GM18868 (cell line): Measurements from ENCODE around the gene RAI1.
"Not testable (repeated sequence)": the region's sequence is repeated elsewhere in the genome, so short reads cannot be mapped to it uniquely, and the experiment has no call there.

ENCODE experiments used
- ATAC-seq: cut with Tn5 transposase; IDR thresholded peaks from one replicate; pipeline ENCODE4 v1.9.1; 2021; ENCODE audit warnings: mild to moderate bottlenecking, moderate library complexity; ENCODE audit not compliant: unreplicated experiment

Gene RAI1

DNA sequence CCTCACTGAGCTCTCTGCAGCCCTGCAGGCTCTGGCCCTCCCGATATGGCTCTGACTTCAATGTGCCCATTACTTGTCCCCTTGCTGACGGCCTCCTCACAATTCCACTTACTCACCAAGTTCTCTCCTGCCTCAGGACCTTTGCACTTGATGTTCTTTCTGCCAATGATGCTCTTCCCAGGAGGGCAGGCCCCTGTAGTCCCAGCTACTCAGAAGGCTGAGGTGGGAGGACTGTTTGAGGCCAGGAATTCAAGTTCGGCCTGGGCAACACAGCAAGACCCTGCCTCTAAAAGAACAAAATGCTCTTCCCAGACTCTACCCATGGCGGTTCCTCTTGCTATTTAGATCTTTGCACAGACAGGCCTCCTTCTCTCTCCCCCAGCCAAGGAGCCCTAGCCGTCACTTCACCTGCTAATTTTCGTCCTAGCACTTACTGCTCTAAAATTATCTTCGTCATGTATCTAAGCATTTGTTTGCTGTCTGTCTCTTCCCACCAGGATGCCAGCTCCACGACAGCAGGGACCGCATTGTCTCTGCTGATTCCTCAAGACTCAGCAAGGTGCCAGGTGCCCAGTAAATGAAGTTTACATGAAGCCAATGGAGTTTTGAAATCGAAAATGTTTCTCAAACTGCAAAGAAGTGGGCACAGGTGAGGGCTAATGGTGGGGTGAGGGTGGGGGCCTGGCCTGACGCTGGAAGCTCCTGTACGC is 626 bp upstream of the RAI1 start:
- no peak for ATAC-seq

DNA sequence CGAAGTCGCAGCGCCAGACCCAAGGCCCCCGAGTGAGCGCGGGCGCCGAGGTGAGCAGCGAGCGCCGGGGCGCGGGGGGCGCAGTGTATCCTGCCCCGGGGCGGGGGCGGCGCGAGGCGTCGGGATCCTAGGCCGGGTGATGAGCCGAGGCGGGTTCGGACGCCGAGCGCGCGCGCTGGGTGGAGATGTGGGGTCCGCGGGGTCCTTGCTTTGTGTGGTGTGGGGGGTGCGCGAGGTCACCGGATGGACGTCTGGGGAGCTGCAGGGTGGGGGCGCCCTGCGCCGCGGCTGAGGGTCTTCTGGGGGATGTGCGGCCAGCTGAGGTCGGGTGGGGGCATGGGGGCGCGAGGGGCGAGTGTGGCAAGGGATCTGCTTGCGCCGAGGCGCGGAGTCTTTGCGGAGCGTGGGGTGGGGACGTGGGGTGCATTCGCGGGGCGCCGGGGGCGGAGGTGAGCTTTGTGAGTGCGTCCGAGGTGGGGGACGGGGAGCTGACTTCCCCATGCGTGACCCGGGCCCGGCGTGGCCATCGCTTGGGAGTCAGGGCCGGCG is 560 bp downstream of the RAI1 start:
- ATAC-seq = peak; percentile 12

DNA sequence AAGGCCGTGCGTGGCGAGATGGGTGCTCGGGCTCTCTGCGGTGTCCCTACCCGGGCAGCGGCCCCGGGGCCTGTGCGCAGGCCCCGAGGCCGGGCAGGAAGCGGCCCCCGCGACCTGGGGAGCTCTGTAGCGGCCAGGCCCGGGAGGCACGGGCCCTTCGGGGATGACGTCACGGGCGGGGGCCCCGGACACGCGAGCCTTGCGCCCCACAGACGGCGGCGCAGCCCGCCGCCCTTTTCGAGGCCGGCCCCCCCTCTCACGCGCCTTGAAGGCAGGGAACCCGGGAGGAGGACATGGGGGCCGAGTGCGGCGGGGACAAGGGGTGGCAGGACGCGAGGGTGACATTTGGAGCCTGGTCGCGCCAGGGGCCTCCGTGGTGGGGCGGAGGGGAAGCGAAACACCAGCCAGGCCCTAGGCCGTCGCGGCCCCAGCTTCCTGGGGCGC is 1.1 kb downstream of the RAI1 start:
- no peak for ATAC-seq

DNA sequence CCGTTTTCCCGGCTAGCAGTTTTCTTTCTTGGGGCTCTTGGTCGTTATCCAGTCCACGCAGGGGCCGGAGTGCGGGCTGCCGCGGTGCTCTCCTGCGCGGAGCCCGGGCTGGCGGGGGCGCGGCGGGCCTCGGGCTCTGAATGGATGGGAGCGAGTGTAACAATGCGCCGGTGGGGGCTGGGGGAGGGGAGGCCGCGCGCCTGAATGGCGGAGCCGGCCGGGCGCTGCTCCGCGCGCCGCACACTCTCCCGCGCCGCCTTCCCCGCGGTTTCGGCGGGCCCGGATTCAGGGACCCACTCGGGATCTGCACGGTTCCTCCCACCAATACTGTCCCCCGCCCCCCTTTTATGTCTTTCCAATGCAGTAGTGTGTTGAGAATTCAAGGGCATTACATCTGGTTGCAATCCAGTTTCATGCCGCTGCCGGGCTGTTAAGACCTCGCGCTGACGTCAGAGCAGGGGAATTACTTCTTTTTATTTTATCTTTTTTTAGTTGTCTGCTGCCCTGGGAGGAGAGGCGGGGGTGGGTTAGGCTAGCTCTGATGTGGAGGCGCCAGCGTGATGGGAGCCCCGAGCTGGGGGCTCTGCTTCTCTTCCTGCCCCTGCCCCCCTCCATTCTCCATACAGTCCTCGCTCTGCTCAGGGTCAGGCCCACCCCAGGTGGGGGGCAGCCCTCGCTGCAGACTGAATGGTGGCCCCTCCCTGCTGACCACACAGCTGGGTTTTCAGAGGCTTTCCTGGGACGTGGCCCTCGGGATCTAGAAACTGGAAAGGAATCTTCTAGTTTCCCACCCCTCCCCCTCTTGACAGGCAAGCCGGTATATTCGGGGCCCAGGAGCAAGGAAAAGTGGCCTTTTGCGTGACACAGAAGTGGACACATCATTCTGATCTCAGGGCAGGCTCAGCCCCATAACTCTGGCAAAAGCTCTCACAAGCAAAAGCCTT is 1.8 kb downstream of the RAI1 start:
- no peak for ATAC-seq

DNA sequence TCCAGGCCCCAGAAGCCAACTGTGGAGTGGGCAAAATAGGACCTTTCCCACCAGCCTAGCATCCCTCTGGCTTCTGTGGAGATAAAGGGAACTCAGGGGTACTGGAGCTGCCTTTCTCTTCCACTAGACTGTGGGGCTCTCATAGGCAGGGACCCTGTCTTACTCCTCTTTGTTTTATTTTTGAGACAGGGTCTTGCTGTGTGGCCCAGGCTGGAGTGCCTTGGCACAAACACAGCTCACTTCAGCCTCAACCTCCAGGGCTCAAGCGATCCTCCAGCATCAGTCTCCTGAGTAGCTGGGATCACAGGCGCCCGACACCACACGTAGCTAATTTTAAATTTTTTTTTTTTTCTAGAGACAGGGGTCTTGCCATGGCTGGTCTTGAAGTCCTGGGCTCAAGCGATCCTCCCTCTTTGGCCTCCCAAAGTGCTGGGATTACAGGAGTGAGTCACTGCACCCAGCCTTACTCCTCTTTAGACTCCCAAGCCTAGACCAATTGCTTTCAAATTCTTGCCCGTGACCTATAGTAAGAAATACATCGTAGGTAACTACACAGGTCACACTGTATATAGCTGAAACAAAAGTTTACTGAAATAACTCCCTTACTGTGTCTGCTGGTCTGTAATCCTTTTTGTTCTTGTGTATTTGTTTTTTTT is 2.6 kb downstream of the RAI1 start:
- ATAC-seq = no peak

DNA sequence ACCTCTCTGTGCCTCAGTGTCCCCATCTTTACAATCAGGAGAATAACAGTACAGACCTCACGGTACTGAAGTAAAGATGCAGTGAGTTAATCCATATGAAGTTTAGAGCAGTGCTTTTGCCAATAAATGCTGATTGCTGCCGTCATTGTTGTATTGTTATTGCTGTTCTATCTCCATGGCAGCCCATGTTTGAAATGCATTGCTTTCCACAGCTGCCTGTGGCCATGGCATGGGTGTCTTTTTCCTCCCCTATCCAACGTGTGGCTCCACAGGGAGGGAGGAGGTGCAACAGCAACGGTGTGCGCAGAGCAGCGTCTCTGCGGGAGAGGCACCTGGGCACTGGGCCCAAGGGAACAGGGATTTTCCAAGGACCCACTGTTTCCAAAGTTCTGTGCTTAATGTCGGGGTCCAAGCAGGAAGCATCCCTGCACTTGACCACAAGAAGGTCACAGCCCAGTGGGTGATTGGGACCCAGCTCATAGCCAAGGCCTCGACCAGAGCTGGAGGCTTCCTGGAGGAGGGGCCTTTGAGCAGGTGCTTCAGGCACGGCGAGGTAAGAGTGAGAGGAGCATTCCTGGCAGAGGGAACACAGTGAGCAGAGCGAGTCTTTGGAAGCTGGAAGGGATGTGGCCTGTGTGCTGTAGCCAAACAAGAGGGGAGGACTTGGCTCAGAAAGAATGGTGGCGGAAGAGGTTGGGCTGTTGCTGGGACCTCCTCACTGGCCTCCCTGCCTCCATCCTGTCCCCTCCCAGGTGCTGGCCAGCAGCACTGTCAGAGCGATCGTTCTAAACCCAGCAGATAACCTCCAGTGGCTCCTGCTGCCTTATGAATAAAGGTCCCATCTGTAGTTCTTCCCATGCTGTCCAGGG is 3.9 kb downstream of the RAI1 start:
- ATAC-seq = no peak

DNA sequence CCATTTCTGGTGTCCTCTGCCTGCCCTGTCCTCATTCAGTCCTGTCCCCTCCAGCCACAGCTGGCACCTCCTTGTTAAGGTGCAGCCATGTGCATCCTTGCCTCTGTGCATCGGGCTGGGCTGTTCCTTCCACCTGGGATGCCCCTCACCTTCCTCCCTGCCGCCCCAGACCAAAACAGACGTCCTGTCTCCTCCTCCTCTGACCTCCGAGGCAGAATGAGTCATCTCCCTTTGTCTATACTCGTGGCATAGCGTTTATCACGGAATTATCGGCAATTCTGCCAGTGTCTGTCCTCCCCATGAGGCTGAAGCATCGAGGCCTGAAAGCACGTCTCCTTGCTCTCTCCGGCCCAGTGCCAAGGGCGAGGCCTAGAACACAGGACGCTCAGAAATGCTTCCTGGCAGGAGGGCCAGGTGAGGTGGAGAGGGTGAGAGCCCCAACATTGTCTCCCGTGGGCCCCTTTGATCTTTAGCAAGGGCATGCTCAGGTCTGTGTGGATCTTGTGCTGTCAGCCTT is 4.6 kb downstream of the RAI1 start:
- ATAC-seq = no peak

DNA sequence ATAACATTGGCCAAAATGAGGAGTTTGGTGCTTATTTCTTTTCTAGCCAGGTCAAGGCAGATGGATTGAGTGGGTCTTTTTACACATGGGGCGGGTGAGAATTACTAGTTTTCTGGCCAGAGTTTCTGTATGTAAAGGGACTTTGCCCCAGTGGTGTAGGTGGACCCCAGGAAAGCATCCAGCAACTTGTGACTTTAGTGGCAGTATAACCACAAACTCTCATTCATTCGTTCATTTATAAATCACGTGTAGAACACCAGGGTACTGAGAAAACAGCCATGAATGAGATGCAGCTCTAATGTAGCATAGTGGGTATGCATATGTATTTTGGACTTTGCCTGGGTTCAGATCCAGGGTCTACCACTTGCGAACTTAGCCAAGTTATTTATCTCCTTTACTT is 8.1 kb downstream of the RAI1 start:
- no peak for ATAC-seq

DNA sequence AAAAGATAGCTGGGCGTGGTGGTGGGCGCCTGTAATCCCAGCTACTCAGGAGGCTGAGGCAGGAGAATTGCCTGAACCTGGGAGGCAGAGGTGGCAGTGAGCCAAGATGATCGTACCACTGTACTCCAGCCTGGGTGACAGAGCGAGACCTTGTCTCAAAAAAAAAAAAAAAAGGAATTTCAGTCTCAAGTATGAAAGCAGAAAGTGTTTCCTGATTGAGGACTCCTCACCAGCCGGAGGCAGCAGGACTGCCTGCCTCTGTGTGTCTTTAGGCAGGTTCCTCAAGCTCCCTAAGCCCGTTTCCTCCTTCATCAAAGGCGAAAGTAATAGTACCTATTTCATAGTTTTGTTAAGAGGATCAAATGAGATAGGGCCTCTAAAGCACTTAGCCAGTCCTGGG is 9.0 kb downstream of the RAI1 start:
- not testable (repeated sequence) for ATAC-seq

DNA sequence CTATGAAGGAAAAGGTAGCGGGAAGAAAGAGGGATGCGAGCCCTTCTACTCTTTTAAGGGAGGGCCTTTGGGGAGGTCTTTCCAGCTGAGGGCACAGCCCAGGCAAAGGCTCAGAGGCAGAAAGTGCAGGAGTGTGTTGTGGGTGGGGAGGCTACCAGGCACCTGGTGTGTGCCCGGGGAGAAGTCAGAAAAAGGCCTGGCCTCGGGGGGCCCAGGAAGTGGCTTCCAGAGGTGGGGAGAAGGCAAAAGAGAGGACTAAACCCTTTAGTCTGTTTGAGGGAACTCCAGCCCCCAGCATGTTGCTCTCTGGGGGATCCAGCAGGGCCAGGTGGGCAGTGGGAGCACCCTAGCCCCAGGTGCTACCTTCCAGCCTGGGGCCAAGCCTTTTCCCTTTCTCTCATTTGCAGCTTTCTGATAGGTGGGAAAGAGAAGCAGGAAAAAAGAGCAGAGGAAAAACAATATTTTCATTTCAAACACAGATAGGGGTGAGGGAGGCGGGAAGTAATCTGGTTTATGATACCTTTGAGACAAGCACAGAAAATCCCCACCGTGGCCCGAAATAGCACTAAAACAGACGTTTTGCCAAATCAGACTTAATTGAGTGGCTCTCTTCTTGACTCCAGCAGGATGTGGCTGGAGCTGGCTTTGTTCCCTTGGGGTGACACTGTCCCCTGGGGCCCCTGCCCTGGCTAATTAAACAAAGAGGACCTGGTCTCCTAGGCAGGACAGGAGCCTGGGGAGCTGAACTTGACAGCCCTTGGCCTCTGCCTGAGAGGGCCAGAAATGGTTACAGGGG is 10.4 kb downstream of the RAI1 start:
- ATAC-seq = peak; percentile 38

DNA sequence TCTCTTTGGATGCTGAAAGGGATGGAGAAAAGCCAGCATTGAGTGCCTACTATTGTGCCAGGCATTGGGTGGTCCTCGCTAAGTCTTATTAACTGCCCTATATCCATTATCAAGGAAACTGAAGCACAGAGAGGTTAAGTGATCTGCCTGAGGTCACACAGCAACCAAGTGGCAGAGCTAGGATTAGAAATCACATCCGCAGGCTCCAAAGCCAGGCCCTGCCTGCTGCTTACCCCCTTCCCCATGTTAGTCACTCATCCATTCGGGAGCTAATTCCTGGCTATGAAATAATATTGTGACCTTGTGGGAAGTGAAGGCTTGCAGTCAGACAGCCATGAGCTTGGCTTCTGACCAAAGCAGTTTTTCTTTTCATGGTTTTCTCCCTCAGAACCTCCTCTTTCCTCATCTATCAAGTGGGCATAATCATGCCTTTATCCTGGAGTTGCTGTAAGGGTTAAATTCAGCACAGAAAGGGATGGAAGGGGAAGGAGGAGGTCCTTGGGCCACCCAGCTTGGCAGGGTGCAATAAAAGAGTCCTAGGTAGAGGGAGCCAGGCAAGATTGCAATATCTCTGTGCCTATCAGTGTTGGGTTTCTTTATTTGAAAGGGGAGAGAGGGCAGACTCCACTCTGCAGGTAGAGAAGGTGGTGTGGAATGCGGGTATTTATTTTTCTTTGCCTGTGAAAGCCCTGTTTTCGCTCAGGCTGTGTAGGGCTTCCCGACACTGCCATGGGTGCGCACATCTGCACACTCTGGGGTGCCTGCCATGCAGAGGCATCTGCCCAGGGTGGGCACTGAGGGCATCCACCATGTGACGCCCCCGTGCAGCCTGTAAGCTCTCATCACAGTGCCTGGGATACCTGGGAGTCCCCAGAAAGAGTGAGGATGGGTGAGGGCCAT is 11.3 kb downstream of the RAI1 start:
- ATAC-seq = no peak

DNA sequence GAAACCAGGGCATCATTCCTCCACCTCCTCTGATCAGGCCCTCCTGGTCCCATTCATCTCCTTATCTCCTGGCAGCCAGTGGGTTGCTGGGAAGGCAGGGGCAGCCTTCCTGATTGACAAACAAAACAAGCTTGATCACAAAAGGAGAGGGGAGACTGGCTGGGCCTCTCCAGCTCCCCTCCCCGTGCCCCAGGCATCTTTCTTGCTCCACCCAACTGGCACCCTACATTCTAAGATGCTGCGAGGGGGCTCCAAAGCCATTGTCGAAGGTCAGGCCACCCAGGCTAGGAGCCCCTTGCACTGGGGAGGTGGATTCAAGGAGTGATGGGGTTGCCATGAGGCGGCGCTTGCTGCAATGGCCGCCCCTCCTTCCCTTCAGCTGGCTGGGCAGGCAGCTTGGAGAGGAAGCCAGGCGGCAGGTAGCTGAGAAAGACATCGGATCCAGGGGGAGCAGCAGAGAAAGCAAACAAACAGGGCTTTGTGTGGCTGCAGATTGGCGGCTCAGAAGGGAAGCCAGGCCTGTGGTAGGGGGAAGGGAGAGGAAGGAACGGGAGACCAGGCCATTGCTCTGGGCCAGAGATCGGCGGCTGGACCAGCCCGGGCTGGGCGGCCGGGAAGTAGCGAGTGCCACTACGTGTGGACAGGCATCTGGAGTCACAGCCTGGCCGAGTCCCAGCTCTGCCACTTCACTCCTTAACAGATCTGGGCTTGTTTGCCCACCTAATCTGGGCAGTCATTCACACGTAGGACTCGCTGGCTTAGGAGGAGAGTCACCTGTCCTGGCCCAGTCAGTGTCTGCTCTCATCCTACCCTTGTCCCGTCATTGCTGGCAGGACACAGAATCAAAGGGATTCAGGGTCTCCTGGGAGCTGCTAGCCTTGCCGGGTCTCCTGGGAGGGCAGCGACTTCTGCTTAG is 12.3 kb downstream of the RAI1 start:
- no peak for ATAC-seq

DNA sequence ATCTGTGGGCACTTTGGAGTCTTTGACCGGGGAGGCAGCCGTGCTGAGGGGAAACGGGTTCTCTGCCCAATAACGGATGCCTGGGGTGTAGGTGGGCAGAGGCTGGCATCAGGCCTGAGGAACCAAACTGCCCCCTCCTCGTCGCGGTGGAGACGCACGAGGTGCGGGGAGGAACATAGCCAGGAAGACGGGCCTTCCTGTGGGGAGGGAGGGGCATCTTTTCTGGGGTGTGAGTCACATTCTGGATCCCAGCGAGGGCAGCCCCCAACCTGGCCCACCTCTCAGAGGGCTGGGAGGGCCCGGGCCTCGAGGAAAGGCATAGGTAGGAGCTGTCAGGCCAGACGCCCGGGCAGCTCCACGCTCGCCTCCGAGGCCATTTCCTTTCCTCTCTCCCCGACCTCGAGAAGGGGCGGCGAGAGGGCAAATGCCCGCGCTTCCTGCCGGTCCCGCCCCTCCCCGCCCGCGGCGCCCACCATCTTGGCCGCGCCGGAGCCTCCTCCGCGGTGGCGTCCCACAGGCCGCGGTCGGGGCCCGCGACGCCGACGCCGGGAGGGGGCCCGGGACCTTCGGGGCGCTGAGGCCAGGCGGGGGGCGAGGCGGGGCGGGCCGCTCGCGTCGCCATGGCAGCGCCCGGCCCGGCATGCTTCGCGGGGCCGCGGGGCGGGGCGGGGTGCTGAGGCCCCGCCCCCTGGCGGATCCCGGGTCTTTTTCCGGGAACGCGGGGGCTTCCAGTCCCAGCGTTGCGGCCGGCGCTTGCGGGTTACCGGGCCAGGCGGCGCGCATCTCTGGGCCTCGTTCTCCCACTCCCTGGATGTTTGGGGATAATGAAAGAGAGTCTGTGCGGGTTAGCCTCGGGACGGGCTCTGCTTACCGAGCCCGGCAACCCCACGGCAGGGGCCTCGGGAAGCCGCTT is 13.2 kb downstream of the RAI1 start:
- peak; percentile 43 for ATAC-seq

DNA sequence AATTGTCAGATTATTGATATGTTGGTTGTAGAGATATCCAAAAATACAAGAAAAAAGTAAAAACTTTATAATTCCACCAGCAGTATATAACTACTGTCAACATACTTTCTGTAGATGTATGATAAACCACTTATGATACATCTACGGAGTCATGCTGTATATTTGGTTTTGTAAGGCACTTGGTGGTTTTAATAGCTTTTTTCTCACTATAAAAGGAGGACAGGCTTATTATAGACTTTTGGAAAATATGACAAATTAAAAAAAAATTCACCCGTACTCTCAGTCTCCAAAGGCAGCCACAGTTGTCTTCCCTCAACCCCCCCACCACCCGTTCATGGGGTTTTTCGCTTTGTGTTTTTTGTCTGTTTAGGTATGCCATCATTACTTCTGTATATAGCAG is 14.8 kb downstream of the RAI1 start:
- no peak for ATAC-seq

DNA sequence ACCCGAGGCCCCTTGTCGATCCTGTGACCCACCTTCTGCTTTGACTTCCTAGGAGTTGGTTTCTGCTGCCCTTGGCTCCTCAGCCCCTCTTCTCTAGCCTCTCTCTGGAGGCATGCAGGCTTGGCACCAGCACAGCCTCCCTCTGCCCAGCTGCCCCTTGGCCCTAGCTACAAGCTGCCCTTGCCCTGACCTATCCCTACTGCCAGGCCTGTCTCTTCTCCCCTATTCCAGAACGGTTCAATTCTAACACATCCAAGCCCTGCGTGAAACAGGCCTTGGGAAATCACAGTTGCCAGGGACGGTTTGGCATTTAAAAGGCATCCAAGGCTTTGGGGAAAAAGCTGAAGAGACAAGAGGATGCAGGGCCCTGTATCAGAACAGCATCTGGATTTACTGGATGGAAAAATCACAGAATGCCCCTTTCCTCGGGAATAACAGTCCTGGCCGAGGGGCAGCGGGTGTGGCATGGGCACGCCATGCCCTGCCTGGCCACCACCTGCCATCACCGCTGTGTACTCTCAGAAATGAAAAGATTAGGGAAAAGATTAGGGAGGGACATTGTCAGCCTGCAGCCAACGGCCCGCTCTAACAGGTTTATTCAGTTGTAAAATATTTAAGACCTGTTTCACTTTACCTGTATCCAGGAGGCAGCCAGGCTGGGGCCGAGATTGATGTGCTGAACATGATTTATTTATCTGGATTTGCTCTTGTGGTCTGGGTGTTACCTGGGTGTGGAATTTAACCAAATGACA is 15.8 kb downstream of the RAI1 start:
- no peak for ATAC-seq

DNA sequence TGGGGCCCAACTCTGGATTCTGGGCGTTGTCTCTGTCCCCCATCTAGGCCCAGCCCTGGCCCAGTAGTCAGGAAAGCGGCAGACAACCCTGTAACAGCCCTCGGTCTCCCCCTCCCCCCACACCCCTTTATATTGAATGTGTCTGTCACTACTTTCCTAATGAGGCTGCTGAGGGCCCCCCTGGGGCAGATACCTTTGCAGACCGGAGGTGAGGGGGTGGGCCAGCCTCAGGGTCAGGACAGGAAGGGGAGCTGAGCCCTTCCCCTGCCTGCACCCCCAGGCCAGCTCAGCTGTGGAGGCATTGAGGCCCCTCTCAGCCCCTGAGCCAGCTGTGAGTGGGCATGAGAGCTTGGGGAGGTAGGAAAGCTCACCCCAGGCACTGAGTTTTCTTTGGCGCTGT is 17.1 kb downstream of the RAI1 start:
- ATAC-seq = no peak
